BJ (cell line): ENCODE measurements around the gene ADD1. TPM values are rescaled to one million over a fixed set of nuclear protein-coding genes. Genes with fewer than 3 reads are reported as not detected.
A peak's percentile ranks its signal among the peaks of the same experiment; 100 is the strongest.

Experiments used
- CTCF ChIA-PET: fragments of 350-600 bp; formaldehyde crosslinking; extraction: SDS; loops from one replicate; lab custom pipeline; 2021; ENCODE audit warnings: antibody characterized with exemption, inconsistent platforms; lab: Yijun Ruan, JAX
- POLR2A ChIA-PET: fragments of 300-600 bp; sonication (Branson Sonifier 250); formaldehyde crosslinking; extraction: SDS; loops from one replicate; lab custom pipeline; 2021; ENCODE audit warnings: antibody characterized with exemption; lab: Charles Lee
- DNase-seq: peaks from one replicate; pipeline ENCODE4 v3.0.0-alpha.2; 2011; ENCODE audit warnings: low read depth
- H3K27me3 ChIP-seq: 2 replicates; pipeline ENCODE4 v1.6.0; 2011; ENCODE audit warnings: low read length; ENCODE audit not compliant: control insufficient read depth, insufficient read depth
- H3K36me3 ChIP-seq: 2 replicates; pipeline ENCODE4 v1.5.1; 2011; ENCODE audit warnings: low read length; ENCODE audit not compliant: control insufficient read depth, insufficient read depth
- H3K4me3 ChIP-seq: 2 replicates; pipeline ENCODE4 v1.5.1; 2011; ENCODE audit warnings: low read depth, mild to moderate bottlenecking, control low read depth, low read length
- CTCF ChIP-seq: IDR thresholded peaks from 2 replicates; pipeline ENCODE4 v1.5.1; 2011; ENCODE audit warnings: low read depth, mild to moderate bottlenecking, control low read depth, inconsistent platforms, low read length, moderate library complexity; ENCODE audit not compliant: insufficient read depth
- polyA plus RNA-seq: library from polyadenylated mRNA; depleted of rRNA; stranded (reverse); fragments of >200 nt; gene quantifications from 2 replicates; pipeline ENCODE4 v1.2.3, GENCODE V29; 2011

ADD1 gene
- polyA plus RNA-seq, 1 experiment, result 140 TPM

DNA sequence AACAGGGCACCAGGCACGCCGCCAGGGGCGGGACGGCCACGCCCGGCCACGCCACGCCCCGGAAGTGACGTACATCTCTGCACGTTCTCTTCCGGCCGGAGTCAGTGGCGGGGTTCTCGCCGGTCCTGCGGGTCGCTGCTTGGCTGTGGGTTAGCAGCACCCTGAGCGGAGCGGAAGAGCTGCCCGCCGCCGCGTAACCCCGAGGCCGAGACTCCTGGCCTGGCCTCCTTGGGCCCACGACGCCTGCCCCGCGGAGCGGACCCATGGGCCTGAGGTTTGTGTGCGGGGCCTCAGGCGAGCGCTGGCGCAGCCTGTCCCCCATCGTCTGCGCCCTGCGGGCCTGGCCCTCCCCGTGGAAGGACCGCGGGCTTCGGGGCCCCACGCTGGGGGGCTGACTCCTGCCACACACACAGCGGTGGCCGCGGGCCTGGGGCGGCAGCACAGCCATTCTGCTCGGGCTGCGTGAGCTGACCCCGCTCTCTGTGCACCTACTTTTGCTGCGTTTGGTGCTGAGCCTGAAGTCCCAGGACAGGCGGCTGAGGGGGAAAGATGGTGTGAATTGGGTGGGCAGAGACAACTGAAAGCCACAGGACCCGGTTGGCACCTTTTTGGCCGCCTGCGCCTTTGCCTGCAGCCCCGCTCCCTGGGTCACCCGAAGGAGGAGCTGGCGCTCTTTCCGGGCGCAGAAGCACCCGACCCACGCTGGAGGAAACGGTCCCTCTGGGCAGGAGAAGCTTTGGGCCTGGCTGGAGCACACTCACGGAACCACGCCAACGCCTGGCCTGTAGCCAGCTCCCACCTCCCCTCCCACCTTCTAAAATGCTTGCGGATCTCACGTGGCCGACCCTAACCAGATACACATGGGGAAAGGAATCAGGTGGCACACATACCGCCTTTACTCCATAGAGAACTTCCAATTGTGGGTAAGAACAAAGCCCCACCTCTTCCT is 91.4 kb downstream of the ADD1 start:
- no peak for TF ChIP-seq CTCF
- Histone ChIP-seq H3K27me3 (no peaks in the 10 kb centered on the region), H3K36me3 (peaks cover 35% of the 10 kb centered on the region), H3K4me3 (peak overlapping the region; percentile 80)
- ChIA-PET CTCF (interaction anchor here (0.8 to 2.7 kb wide), 2 partner anchors 91 to 171 kb away, joined by 4 to 9 read pairs; partner anchors contain the start of gene ADD1), POLR2A (no interaction called here)
- peak; percentile 37 for DNase-seq

DNA sequence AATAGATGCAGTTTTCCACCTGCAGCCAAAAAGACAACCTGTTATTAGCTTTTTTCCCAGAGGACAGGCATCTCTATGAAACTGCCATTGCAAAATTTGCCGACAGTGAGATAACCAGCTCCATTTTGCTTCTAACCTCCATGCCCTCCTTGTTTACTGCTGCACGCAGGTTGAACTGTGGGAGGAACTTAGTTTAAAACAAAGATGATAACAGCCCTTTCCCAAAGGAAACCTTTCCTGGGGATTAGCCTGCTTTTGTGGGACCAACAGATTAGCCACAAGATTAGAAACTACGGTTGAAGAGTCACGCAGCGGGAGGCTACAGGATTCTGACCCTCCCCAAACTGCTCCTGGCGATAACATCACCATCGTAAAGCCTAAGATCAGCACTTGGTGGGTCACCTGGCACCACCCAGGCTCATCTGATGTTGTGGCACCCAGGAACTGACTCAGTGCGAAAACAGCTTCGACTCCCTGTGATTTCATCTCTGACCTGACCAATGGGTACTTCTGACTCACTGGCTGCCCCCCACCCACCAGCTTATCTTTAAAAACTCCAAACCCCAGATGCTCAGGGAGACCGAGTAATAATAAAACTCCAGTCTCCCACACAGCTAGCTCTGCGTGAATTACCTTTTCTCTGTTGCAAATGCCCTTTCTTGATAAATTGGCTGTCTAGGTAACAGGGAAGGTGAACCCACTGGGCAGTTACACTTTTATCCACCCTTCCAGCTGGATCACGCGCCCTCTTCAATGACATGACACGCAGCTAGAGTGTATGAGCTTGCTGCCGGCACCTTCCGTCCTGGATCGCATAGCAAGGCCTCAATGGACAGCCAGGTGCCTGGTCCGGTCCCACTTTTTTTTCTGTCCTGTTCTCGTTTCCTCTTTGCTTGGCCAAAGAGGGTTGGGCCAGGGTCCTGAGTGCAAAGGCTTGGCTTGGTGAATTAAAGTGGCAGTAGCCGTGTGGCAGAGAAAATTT is 92.4 kb downstream of the ADD1 start:
- no peak for DNase-seq
- no peak for TF ChIP-seq CTCF
- peak overlapping the region; percentile 80 for H3K4me3 ChIP-seq
- H3K36me3 ChIP-seq, result peaks cover 36% of the 10 kb centered on the region
- POLR2A ChIA-PET, result no interaction called here
- no peaks in the 10 kb centered on the region for H3K27me3 ChIP-seq
- CTCF ChIA-PET, result interaction anchor here (0.8 to 2.7 kb wide), 2 partner anchors 92 to 172 kb away, joined by 4 to 9 read pairs; partner anchors contain the start of gene ADD1

- peaks cover 35% of the 10 kb centered on the region for H3K36me3 ChIP-seq
- ChIA-PET POLR2A (no interaction called here), CTCF (interaction anchor here (2.7 kb wide), 1 partner anchor 173 kb away, joined by 9 read pairs; no protein-coding TSS in a partner anchor)
- H3K4me3 ChIP-seq, result no peak overlapping the region
- DNase-seq, result no peak
- no peaks in the 10 kb centered on the region for H3K27me3 ChIP-seq
- TF ChIP-seq CTCF, result no peak
Measured at GRCh38 chr4:2936773-2937145, 93.1 kb downstream of the ADD1 start.

- H3K4me3 ChIP-seq, result no peak overlapping the region
- TF ChIP-seq CTCF, result no peak
- DNase-seq, result no peak
- ChIA-PET CTCF (interaction anchor here (2.7 kb wide), 1 partner anchor 173 kb away, joined by 9 read pairs; no protein-coding TSS in a partner anchor), POLR2A (no interaction called here)
- peaks cover 36% of the 10 kb centered on the region for H3K36me3 ChIP-seq
- H3K27me3 ChIP-seq, result no peaks in the 10 kb centered on the region
Measured at GRCh38 chr4:2937146-2937857, 93.7 kb downstream of the ADD1 start.
